Omental fat pad (tissue), 4 donors: ENCODE data around the gene SLC17A5. TPM values are rescaled to one million over a fixed set of nuclear protein-coding genes. Genes with fewer than 3 reads are reported as not detected.

Source experiments
- ATAC-seq: fragments of 150-250 bp; one replicate; pipeline ENCODE4 v1.9.1; 2016; ENCODE audit warnings: mild to moderate bottlenecking, moderate library complexity; ENCODE audit not compliant: low FRiP score
- DNase-seq: peaks from one replicate; pipeline ENCODE4 v3.0.0-alpha.2; 2019; ENCODE audit warnings: low spot score
- total RNA-seq, 4 donors: library from RNA; depleted of rRNA; stranded (reverse); fragments of >200 nt; gene quantifications; one replicate each; pipeline ENCODE4 v1.1.0, GENCODE V29; 2016
- TF ChIP-seq, protein P1 (sequence below), 3 donors: fragments of 450-650 bp; IDR thresholded peaks; one replicate each; pipeline ENCODE4 v1.5.1; 2016 to 2017; ENCODE audit warnings: antibody characterized with exemption in 3 of 3, mild to moderate bottlenecking in 3 of 3, moderate library complexity in 2 of 3

Gene SLC17A5
- total RNA-seq, 4 donors from 2014 or later = 18.9 to 36.5 (median 28.0) TPM

DNA sequence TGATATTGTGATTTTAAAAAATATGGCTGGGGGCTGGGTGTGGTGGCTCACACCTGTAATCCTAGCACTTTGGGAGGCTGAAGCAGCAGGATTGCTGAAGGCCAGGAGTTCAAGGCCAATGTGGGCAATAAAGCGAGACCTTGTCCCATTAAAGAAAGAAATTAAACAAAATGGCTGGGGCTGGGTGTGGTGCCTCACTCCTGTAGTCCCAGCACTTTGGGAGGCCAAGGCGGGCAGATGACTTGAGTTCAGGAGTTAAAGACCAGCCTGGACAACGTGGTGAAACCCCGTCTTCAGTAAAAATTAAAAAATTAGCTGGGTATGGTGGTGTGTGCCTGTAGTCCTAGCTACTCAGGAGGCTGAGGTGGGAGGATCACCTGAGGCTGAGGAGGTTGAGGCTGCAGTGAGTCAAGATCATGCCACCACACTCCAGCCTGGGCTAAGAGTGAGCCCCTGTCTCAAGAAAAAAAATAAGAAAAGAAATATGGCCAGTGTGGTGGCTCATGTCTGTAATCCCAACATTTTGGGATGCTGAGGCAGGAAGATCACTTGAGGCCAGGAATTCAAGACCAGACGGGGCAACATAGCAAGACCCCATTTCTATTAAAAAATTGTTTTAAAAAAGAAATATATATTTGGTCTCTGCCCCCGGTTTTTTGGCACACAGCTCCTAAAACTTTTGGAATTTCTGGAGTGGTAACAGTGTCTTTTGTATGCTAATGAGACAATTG is 39.8 kb downstream of the SLC17A5 start:
- DNase-seq = no peak

DNA sequence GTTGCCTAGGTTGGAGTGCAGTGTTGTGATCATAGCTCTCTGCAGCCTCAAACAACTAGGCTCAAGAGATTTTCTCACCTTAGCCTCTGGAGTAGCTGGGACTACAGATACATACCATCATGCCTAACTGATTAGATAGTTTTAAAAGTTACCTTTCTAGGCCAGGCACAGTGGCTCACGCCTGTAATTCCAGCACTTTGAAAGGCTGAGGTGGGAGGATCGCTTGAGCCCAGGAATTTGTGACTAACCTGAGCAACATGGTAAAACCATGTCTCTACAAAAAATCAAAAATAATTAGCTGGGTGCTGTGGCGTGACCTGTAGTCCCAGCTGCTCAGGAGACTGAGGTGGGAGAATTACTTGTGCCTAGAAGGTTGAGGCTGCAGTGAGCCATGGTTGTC is 41.2 kb downstream of the SLC17A5 start:
- TF ChIP-seq, protein P1, sequence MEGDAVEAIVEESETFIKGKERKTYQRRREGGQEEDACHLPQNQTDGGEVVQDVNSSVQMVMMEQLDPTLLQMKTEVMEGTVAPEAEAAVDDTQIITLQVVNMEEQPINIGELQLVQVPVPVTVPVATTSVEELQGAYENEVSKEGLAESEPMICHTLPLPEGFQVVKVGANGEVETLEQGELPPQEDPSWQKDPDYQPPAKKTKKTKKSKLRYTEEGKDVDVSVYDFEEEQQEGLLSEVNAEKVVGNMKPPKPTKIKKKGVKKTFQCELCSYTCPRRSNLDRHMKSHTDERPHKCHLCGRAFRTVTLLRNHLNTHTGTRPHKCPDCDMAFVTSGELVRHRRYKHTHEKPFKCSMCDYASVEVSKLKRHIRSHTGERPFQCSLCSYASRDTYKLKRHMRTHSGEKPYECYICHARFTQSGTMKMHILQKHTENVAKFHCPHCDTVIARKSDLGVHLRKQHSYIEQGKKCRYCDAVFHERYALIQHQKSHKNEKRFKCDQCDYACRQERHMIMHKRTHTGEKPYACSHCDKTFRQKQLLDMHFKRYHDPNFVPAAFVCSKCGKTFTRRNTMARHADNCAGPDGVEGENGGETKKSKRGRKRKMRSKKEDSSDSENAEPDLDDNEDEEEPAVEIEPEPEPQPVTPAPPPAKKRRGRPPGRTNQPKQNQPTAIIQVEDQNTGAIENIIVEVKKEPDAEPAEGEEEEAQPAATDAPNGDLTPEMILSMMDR (IDR thresholded peaks at IDR 0.05) = no peak
- ATAC-seq (no peak), DNase-seq (no peak)

More for the DNA sequence above, 39.8 kb downstream of the SLC17A5 start:
- TF ChIP-seq, protein P1 (IDR thresholded peaks at IDR 0.05) = no peak
- no peak for ATAC-seq

DNA sequence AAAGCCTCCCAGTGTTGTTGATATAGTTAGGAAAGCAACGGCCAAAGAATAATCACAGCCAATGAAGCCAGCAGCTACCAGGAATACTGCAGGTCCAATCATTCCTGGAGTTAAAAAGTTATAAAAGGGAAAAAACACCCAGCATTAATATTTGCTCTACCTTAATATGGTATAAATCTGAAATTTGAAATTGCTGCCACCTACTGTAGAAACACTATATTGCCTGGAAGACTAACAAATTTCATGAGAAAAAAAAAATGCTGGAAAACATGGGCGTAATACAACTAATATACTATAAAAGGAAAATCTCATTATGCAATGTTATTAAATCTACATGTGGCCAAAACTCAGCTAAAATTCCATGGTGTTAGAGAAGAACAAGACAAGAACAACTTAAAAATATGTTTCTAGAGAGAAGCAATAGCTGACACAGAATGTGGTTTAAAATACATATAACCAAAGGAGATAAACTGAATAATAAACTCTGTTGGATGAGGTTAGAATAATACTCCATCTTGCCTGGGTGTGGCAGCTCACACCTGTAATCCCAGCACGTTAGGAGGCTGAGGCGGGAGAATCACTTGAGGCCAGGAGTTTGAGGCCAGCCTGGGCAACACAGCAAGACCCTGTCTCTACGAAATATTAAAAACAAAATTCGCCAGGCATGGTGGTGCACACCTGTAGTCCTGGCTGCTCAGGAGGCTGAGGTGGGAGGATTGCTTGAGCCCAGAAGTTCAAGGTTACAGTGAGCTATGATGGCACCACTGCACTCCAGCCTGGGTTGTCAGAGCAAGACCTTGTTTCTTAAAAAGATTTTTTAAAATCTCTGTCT is 43.1 kb downstream of the SLC17A5 start:
- TF ChIP-seq, protein P1 (IDR thresholded peaks at IDR 0.05) = peak in 1 of 3 donors; percentile 34
- ATAC-seq (peak; percentile 88), DNase-seq (no peak)

DNA sequence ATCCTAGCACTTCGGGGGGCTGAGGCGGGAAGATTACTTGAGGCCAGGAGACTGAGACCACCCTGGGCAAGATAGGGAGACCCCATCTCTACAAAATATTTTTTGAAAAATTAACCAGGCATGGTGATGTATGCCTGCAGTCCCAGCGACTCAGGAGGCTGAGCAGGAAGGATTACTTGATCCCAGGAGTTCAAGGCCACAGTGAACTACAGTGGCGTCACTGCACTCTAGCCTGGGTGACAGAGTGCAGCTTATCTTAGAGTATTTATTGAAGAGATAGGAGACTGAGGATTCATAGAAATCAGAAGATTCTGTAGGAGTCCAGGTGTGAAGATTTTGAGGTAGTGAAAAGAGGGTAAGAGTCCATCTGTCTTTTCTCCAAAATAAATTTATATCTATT is 45.0 kb downstream of the SLC17A5 start:
- TF ChIP-seq, protein P1 (IDR thresholded peaks at IDR 0.05) = no peak
- DNase-seq (no peak), ATAC-seq (no peak)

DNA sequence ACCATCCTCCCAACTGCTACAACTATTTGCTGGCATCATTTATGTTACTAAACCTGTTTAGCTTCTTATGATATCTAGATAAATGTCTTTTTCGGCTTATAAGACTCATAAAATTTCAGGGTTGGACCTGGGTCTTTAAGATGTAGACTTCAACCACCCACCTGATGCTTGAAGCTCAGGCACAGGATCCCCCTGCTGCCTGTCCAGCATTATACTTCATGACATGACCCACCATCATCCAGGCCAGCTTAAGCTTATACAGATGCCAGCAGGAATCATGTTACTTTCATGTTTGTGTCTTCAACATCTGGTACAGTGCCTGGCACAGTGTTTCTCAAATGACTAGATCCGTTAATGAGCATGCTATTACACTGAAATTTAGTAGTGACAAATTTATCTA is 47.4 kb downstream of the SLC17A5 start:
- TF ChIP-seq, protein P1 (IDR thresholded peaks at IDR 0.05) = no peak
- no peak for DNase-seq
- no peak for ATAC-seq

DNA sequence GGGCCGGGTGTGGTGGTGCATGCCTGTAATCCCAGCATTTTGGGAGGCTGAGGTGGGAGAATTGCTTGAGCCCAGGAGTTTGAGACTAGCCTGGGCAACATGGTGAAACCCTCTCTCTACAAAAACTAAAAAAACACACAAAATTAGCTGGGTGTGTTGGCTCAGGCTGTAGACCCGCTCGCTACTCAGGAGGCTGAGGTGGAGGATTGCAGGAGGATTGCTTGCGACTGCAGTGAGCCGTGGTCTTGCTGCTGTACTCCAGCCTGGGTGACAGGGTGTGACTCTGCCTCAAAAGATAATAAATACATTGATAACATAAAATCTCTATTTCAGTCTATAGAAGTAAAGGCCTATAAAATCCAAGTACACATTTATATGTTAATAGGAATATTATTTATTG is 49.3 kb downstream of the SLC17A5 start:
- no peak for DNase-seq
- no peak for ATAC-seq
- TF ChIP-seq, protein P1 (IDR thresholded peaks at IDR 0.05) = no peak
